OCI-LY7 (cell line): Measurements from ENCODE around the gene TMEM179B. TPM values are rescaled to one million over a fixed set of nuclear protein-coding genes. Genes with fewer than 3 reads are reported as not detected.
"Not testable (repeated sequence)": the region's sequence is repeated elsewhere in the genome, so short reads cannot be mapped to it uniquely, and the experiment has no call there.

Experiments
- BruUV-seq: library from RNA; stranded (reverse); fragments of 400-500 nt; replicated peaks from 2 replicates; lab custom pipeline; 2021; lab: Mats Ljungman, UMichigan
- CTCF ChIA-PET: fragments of 300-600 bp; sonication (Branson Sonifier 250); formaldehyde crosslinking; loops from one replicate; lab custom pipeline; 2022; ENCODE audit warnings: antibody characterized with exemption; ENCODE audit not compliant: unreplicated experiment; lab: Charles Lee
- POLR2A ChIA-PET: fragments of 300-600 bp; sonication (Branson Sonifier 250); formaldehyde crosslinking; loops from one replicate; lab custom pipeline; 2022; ENCODE audit warnings: antibody characterized with exemption; lab: Charles Lee
- DNase-seq: peaks from one replicate; pipeline ENCODE4 v3.0.0-alpha.2; 2015; ENCODE audit warnings: low spot score
- H2AFZ ChIP-seq: fragments of 200-600 bp; sonication (generic), shearing (Covaris generic); 2 replicates; pipeline ENCODE4 v1.6.1; 2014; ENCODE audit warnings: mild to moderate bottlenecking, antibody characterized with exemption, low read length, moderate library complexity
- H3K27ac ChIP-seq: fragments of 200-600 bp; sonication (generic); 2 replicates; pipeline ENCODE4 v1.5.1; 2014; ENCODE audit warnings: mixed run types, low read depth, mild to moderate bottlenecking, moderate library complexity, low read length, inconsistent platforms; ENCODE audit not compliant: poor library complexity, severe bottlenecking
- H3K36me3 ChIP-seq: fragments of 200-600 bp; sonication (generic); 2 replicates; pipeline ENCODE4 v1.6.1; 2014; ENCODE audit warnings: mild to moderate bottlenecking, antibody characterized with exemption, low read length, moderate library complexity, mixed read lengths; ENCODE audit not compliant: insufficient read depth
- H3K4me1 ChIP-seq: fragments of 200-600 bp; sonication (generic); 2 replicates; pipeline ENCODE4 v1.5.1; 2014; ENCODE audit warnings: mild to moderate bottlenecking, low read length; ENCODE audit not compliant: insufficient read depth, poor library complexity, severe bottlenecking
- H3K4me2 ChIP-seq: fragments of 200-600 bp; sonication (generic); 2 replicates; pipeline ENCODE4 v1.6.1; 2014; ENCODE audit warnings: mild to moderate bottlenecking, low read length
- H3K4me3 ChIP-seq: fragments of 200-600 bp; sonication (generic); 2 replicates; pipeline ENCODE4 v1.5.1; 2014; ENCODE audit warnings: mild to moderate bottlenecking, low read depth, low read length; ENCODE audit not compliant: poor library complexity, severe bottlenecking
- H3K79me2 ChIP-seq: fragments of 200-600 bp; sonication (generic); 2 replicates; pipeline ENCODE4 v1.6.1; 2016; ENCODE audit warnings: low read depth, mild to moderate bottlenecking, low read length, moderate library complexity, mixed read lengths; ENCODE audit not compliant: insufficient read depth
- H3K9me2 ChIP-seq: fragments of 200-600 bp; sonication (generic); 2 replicates; pipeline ENCODE4 v1.6.1; 2016; ENCODE audit warnings: mild to moderate bottlenecking, low read length, mixed read lengths; ENCODE audit not compliant: insufficient read depth
- H3K9me3 ChIP-seq: fragments of 200-600 bp; sonication (generic); 2 replicates; pipeline ENCODE4 v1.6.1; 2014; ENCODE audit warnings: mild to moderate bottlenecking, mixed run types, low read length, mixed read lengths
- H4K20me1 ChIP-seq: fragments of 200-600 bp; sonication (generic); 2 replicates; pipeline ENCODE4 v1.6.1; 2014; ENCODE audit warnings: mild to moderate bottlenecking, antibody characterized with exemption, low read length, moderate library complexity, mixed read lengths; ENCODE audit not compliant: insufficient read depth
- EZH2phosphoT487 ChIP-seq: fragments of 200-600 bp; sonication (generic); IDR thresholded peaks from 2 replicates; pipeline ENCODE4 v1.6.1; 2018; ENCODE audit warnings: low read depth, borderline replicate concordance, mild to moderate bottlenecking, mixed run types, antibody characterized with exemption, low read length, moderate library complexity, mixed read lengths
- intact Hi-C: fragments of 100-400 bp; cut with micrococcal nuclease; formaldehyde crosslinking; loops from one replicate; pipeline ENCODE4 v1.10.0; 2022; ENCODE audit not compliant: unreplicated experiment
- total RNA-seq, 2 experiments: library from RNA; depleted of rRNA in 1 of 2; stranded (reverse); fragments of >200 nt in 1 of 2; shearing (Covaris generic) in 1 of 2; gene quantifications; 2 replicates each; pipeline ENCODE4 v1.2.3, GENCODE V29; 2014 to 2022
- TF ChIP-seq, protein P1 (sequence below): fragments of 200-600 bp; sonication (generic); conservative IDR thresholded peaks from 2 replicates; pipeline ENCODE4 v1.5.1; 2014; ENCODE audit warnings: mild to moderate bottlenecking, antibody characterized with exemption, low read length, moderate library complexity, mixed read lengths

TMEM179B gene
- total RNA-seq, 2 experiments from 2014 or later: 18.6 to 33.1 TPM

DNA sequence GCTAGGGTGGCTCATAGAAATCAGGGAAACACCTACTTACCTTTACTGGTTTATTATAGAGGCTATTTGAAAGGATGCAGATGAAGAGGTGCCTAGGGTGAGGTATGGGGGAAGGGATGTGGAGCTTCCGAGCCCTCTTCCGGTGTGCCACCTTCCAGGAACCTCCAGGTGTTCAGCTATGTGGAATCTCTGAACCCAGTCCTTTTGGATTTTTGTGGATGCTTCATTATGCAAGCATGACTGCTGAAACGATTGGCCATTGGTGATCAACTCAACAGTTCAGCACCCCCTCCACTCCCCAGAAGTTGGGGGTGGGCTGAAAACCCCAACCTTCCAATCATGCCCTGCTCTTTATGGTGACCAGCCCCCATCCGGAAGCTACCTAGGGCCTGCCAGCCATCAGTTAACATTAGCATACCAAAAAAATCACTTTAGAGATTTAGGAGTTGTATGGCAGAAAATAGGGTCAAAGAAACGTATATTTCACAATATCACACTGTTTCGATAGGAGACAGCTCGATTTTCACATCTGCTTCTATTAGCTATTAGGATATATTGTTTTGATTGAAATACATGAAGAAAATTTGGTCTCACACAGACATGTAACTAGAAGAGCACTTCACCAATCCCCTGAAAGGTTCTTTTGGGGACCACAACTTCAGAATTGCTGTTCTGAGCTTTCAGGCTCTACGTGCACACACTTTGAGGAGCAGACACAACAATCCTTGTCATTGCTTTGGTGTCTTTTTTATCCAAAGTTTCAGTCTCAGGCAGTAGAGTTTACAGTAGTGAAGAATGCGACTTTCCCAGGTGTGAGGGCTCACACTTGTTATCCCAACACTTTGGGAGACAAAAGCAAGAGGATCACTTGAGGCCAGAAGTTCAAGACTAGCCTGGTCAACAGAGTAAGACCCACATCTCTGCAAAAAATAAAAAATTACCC lies 29.1 kb upstream of the TMEM179B start:
- Histone ChIP-seq H3K4me3 (no peak overlapping the region), H3K36me3 (peaks cover 5% of the 10 kb centered on the region; the same call in 1 of the 2 replicates), H4K20me1 (no peaks in the 10 kb centered on the region), H3K4me2 (no peak overlapping the region), H2AFZ (peak overlapping the region; percentile 1; the same call in 1 of the 2 replicates), H3K79me2 (peaks cover 17% of the 10 kb centered on the region; the same call in 1 of the 2 replicates), H3K9me3 (no peaks in the 10 kb centered on the region), H3K9me2 (no peaks in the 10 kb centered on the region), H3K4me1 (peaks cover 27% of the 10 kb centered on the region), H3K27ac (no peak overlapping the region)
- no peak for TF ChIP-seq EZH2phosphoT487
- TF ChIP-seq, protein P1, sequence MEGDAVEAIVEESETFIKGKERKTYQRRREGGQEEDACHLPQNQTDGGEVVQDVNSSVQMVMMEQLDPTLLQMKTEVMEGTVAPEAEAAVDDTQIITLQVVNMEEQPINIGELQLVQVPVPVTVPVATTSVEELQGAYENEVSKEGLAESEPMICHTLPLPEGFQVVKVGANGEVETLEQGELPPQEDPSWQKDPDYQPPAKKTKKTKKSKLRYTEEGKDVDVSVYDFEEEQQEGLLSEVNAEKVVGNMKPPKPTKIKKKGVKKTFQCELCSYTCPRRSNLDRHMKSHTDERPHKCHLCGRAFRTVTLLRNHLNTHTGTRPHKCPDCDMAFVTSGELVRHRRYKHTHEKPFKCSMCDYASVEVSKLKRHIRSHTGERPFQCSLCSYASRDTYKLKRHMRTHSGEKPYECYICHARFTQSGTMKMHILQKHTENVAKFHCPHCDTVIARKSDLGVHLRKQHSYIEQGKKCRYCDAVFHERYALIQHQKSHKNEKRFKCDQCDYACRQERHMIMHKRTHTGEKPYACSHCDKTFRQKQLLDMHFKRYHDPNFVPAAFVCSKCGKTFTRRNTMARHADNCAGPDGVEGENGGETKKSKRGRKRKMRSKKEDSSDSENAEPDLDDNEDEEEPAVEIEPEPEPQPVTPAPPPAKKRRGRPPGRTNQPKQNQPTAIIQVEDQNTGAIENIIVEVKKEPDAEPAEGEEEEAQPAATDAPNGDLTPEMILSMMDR: no peak
- BruUV-seq: no TSS peak
- ChIA-PET CTCF (interaction anchor here (0.5 kb wide), 2 partner anchors 72 to 213 kb away, joined by 9 to 13 read pairs; no protein-coding TSS in a partner anchor), POLR2A (interaction anchor here (0.6 to 1.4 kb wide), 4 partner anchors 10 to 99 kb away, joined by 3 to 8 read pairs (median 4); partner anchors contain the start of gene TAF6L)
- intact Hi-C loops: no loop called here
- DNase-seq: no peak

DNA sequence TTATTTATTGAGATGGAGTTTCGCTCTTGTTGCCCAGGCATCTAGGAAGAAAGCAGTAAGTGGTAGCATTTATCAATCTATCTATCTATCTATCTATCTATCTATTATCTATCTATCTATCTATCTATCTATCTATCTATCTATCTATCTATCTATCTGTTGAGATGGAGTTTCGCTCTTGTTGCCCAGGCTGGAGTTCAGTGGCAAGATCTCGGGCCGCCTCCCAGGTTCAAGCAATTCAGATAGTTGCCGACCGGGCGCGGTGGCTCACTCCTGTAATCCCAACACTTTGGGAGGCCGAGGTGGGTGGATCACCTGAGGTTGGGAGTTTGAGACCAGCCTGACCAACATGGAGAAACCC lies 26.4 kb upstream of the TMEM179B start:
- H3K36me3 ChIP-seq: peaks cover 27% of the 10 kb centered on the region
- peak overlapping the region; percentile 92 for H3K4me3 ChIP-seq
- H3K9me2 ChIP-seq, H4K20me1 ChIP-seq, DNase-seq, CTCF ChIA-PET, BruUV-seq, H3K27ac ChIP-seq, H3K9me3 ChIP-seq: not testable (repeated sequence)
- intact Hi-C loops: loop anchor here (1.0 to 2.0 kb wide), 2 partner anchors 70 to 115 kb away; partner anchors contain the start of gene GANAB
- POLR2A ChIA-PET: interaction anchor here (0.9 to 1.7 kb wide), 4 partner anchors 9 to 66 kb away, joined by 3 to 10 read pairs (median 4); partner anchors contain the start of gene TAF6L
- H3K4me1 ChIP-seq: peaks cover 15% of the 10 kb centered on the region
- peaks cover 17% of the 10 kb centered on the region; the same call in 1 of the 2 replicates for H3K79me2 ChIP-seq
- peak overlapping the region; percentile 61; the same call in 1 of the 2 replicates for H2AFZ ChIP-seq
- H3K4me2 ChIP-seq: peak overlapping the region; percentile 44; the same call in 1 of the 2 replicates

DNA sequence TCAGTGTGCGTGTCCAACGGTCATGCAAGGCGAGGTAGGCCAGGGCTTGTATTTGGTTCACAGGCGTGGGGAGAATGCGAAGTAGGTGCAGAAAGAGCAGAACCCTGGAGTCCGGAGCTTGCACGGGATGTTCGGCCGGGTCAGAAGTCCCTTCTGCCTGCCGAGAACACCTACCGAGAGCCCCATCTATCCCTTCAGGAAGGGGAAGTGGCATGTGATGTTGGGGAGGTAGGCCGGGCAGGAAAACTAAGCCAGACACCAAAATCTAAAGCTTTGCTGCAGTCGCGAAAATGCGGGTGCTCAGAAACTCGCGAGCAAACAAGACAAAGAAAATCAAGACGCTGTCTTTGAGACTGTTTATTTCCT lies 16.4 kb upstream of the TMEM179B start:
- DNase-seq: peak; percentile 46
- TSS peak; percentile 91 for BruUV-seq
- POLR2A ChIA-PET: interaction anchor here (1.1 to 4.2 kb wide), 7 partner anchors 9 to 105 kb away, joined by 4 to 16 read pairs (median 10); partner anchors contain the start of genes C11orf98, CSKMT, HNRNPUL2 and POLR2G
- Histone ChIP-seq H4K20me1 (no peaks in the 10 kb centered on the region), H3K9me3 (no peaks in the 10 kb centered on the region), H3K4me2 (peak overlapping the region; percentile 76), H3K36me3 (peaks cover 18% of the 10 kb centered on the region; the same call in 1 of the 2 replicates), H2AFZ (peak overlapping the region; percentile 61; the same call in 1 of the 2 replicates), H3K4me1 (peaks cover 32% of the 10 kb centered on the region), H3K9me2 (no peaks in the 10 kb centered on the region), H3K4me3 (peak overlapping the region; percentile 77), H3K79me2 (peaks cover 24% of the 10 kb centered on the region; the same call in 1 of the 2 replicates), H3K27ac (peak overlapping the region; percentile 71)
- intact Hi-C loops: loop anchor here (1.0 to 5.0 kb wide), 2 partner anchors 43 to 98 kb away; partner anchors contain the start of genes HNRNPUL2, LBHD1 and UQCC3
- CTCF ChIA-PET: no interaction called here
- TF ChIP-seq, protein P1: no peak
